ENCODE results near the gene TAP2.

DNA sequence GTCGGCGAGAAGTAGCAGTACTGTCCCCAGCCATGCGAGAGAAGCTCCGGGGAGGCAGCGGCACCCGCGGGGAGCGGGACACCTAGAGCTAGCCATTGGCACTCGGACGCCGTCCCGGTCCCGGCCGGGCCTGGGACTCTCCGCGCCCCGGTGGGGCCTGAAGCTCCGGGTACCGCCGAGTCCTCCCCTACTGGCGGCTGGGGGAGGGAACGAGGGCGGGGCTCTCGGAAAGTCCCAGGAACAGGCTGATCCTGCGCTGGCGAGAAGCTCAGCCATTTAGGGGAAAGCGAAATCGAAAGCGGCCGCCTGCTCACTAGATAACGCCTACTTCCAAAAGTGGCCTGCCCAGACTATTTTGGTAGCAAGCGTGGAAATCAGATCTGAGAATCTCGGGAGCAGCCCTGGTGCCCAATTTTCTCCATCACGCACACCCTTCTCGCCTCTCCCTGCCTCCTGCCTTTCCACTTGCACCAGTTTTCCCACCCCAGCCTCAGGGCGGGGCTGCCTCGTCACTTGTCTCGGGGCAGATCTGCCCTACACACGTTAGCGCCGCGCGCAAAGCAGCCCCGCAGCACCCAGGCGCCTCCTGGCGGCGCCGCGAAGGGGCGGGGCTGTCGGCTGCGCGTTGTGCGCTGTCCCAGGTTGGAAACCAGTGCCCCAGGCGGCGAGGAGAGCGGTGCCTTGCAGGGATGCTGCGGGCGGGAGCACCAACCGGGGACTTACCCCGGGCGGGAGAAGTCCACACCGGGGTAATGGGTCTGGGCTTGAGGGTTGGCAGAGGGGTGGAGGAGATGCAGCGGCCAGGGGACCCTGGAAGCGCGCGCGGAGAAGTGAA, 15.2 kb upstream of the TAP2 start, which contains the start of the genes PSMB9 and TAP1:
- TF ChIP-seq, protein P1, sequence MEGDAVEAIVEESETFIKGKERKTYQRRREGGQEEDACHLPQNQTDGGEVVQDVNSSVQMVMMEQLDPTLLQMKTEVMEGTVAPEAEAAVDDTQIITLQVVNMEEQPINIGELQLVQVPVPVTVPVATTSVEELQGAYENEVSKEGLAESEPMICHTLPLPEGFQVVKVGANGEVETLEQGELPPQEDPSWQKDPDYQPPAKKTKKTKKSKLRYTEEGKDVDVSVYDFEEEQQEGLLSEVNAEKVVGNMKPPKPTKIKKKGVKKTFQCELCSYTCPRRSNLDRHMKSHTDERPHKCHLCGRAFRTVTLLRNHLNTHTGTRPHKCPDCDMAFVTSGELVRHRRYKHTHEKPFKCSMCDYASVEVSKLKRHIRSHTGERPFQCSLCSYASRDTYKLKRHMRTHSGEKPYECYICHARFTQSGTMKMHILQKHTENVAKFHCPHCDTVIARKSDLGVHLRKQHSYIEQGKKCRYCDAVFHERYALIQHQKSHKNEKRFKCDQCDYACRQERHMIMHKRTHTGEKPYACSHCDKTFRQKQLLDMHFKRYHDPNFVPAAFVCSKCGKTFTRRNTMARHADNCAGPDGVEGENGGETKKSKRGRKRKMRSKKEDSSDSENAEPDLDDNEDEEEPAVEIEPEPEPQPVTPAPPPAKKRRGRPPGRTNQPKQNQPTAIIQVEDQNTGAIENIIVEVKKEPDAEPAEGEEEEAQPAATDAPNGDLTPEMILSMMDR (IDR thresholded peaks at IDR 0.05): peak; percentile 87 to 99 (median 92)
- TF ChIP-seq POLR2A (IDR thresholded peaks at IDR 0.05) (peak; percentile 98), POLR2AphosphoS5 (IDR thresholded peaks at IDR 0.05) (peak; percentile 88)

Measured in prostate gland (tissue), 2 donors.